PFSK-1 (cell line): Measurements from ENCODE around the gene C9orf50.

Experiments used
- FOXP2 ChIP-seq: optimal IDR thresholded peaks from 2 replicates; pipeline ENCODE3; 2011; ENCODE audit warnings: borderline replicate concordance, control low read depth, inconsistent platforms; ENCODE audit not compliant: insufficient read depth; ENCODE audit errors: extremely low read length, extremely low read depth
- POLR2AphosphoS5 ChIP-seq: IDR thresholded peaks from 2 replicates; pipeline ENCODE4 v1.6.1; 2012; ENCODE audit warnings: low read depth, mild to moderate bottlenecking, control low read depth, low read length, moderate library complexity

DNA sequence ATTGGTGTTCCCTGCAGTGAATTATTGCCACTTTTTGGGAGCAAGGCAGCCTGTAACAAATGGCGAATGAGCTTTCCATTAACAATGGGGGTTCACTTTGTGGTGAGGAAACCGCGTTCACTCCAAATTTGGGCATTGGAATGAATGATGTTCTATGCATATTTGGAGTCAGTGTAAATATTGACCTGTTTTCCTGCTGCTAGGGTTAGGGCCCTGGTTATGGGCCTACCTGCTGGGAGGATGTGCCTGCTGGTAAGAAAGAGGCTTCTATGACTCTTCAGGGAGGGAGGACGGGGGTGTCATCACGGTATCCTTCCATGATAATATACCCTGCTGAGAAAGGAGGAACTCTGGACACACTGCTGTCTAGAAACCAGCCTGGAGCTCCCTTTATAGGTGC lies 29.0 kb downstream of the C9orf50 start:
- no peak for TF ChIP-seq FOXP2
- no peak for TF ChIP-seq POLR2AphosphoS5
